Measurements from ENCODE around the gene ABCC2. TPM values are rescaled to one million over a fixed set of nuclear protein-coding genes. Genes with fewer than 3 reads are reported as not detected.
"Not testable (repeated sequence)": the region's sequence is repeated elsewhere in the genome, so short reads cannot be mapped to it uniquely, and the experiment has no call there.

ABCC2 gene
- total RNA-seq, 1 experiment from 2014 or later: 129 TPM

- Histone ChIP-seq H3K4me1 (no peaks in the 10 kb centered on the region), H3K4me3 (ENCODE audit: low read depth, low read length) (no peak overlapping the region), H3K9me3 (no peaks in the 10 kb centered on the region), H3K27me3 (replicated peaks; ENCODE audit: control insufficient read depth, insufficient read depth, low read length) (no peaks in the 10 kb centered on the region), H3K36me3 (ENCODE audit: control insufficient read depth, insufficient read depth, low read length) (peaks cover 9% of the 10 kb centered on the region)
- DNase-seq: no peak
- Mint-ChIP-seq H3K4me3 (ENCODE audit: unreplicated experiment) (no peak overlapping the region), H3K9me3 (ENCODE audit: unreplicated experiment) (no peaks in the 10 kb centered on the region), H3K27me3 (ENCODE audit: insufficient read depth, unreplicated experiment) (no peaks in the 10 kb centered on the region), H3K27ac (ENCODE audit: unreplicated experiment) (no peak overlapping the region), H3K4me1 (ENCODE audit: low read depth, unreplicated experiment) (no peaks in the 10 kb centered on the region), H3K36me3 (ENCODE audit: insufficient read depth, unreplicated experiment) (peaks cover 69% of the 10 kb centered on the region)
- ChIA-PET POLR2A (no interaction called here), CTCF (no interaction called here)
- TF ChIP-seq CTCF (IDR thresholded peaks at IDR 0.05; ENCODE audit: insufficient read depth in 1 of 2, low read depth in 1 of 2, low read length in 1 of 2, severe bottlenecking in 1 of 2, unreplicated experiment in 1 of 2): no peak
- BruUV-seq (replicated peaks): no TSS peak
- intact Hi-C loops (cut with micrococcal nuclease; ENCODE audit: unreplicated experiment): no loop called here
Observed at GRCh38 chr10:99834410-99834809, 52.0 kb downstream of the ABCC2 start.

- intact Hi-C loops (cut with micrococcal nuclease; ENCODE audit: unreplicated experiment): no loop called here
- Histone ChIP-seq H3K36me3 (ENCODE audit: control insufficient read depth, insufficient read depth, low read length) (peaks cover 9% of the 10 kb centered on the region), H3K4me1 (no peaks in the 10 kb centered on the region), H3K27me3 (replicated peaks; ENCODE audit: control insufficient read depth, insufficient read depth, low read length) (no peaks in the 10 kb centered on the region), H3K4me3 (ENCODE audit: low read depth, low read length) (no peak overlapping the region), H3K9me3 (no peaks in the 10 kb centered on the region)
- Mint-ChIP-seq H3K4me1 (ENCODE audit: low read depth, unreplicated experiment) (no peaks in the 10 kb centered on the region), H3K36me3 (ENCODE audit: insufficient read depth, unreplicated experiment) (peaks cover 60% of the 10 kb centered on the region), H3K27me3 (ENCODE audit: insufficient read depth, unreplicated experiment) (no peaks in the 10 kb centered on the region), H3K27ac (ENCODE audit: unreplicated experiment) (no peak overlapping the region), H3K9me3 (ENCODE audit: unreplicated experiment) (no peaks in the 10 kb centered on the region), H3K4me3 (ENCODE audit: unreplicated experiment) (no peak overlapping the region)
- no peak for DNase-seq
- ChIA-PET CTCF (no interaction called here), POLR2A (no interaction called here)
- no peak for TF ChIP-seq CTCF (IDR thresholded peaks at IDR 0.05; ENCODE audit: insufficient read depth in 1 of 2, low read depth in 1 of 2, low read length in 1 of 2, severe bottlenecking in 1 of 2, unreplicated experiment in 1 of 2)
- BruUV-seq (replicated peaks): no TSS peak
Observed at GRCh38 chr10:99835947-99836346, 53.5 kb downstream of the ABCC2 start.

GRCh38 chr10:99836711-99837110 lies 54.3 kb downstream of the ABCC2 start:
- H3K27me3 Mint-ChIP-seq (ENCODE audit: insufficient read depth, unreplicated experiment): no peaks in the 10 kb centered on the region
- H3K4me1 Mint-ChIP-seq (ENCODE audit: low read depth, unreplicated experiment): no peaks in the 10 kb centered on the region
- BruUV-seq (replicated peaks): TSS peak; percentile 14
- H3K27ac Mint-ChIP-seq (ENCODE audit: unreplicated experiment): no peak overlapping the region
- no peak for TF ChIP-seq CTCF (IDR thresholded peaks at IDR 0.05; ENCODE audit: insufficient read depth in 1 of 2, low read depth in 1 of 2, low read length in 1 of 2, severe bottlenecking in 1 of 2, unreplicated experiment in 1 of 2)
- H3K9me3 ChIP-seq: no peaks in the 10 kb centered on the region
- no peak overlapping the region for H3K4me3 Mint-ChIP-seq (ENCODE audit: unreplicated experiment)
- no peak for DNase-seq
- peaks cover 57% of the 10 kb centered on the region for H3K36me3 Mint-ChIP-seq (ENCODE audit: insufficient read depth, unreplicated experiment)
- POLR2A ChIA-PET: no interaction called here
- peaks cover 9% of the 10 kb centered on the region for H3K36me3 ChIP-seq (ENCODE audit: control insufficient read depth, insufficient read depth, low read length)
- intact Hi-C loops (cut with micrococcal nuclease; ENCODE audit: unreplicated experiment): no loop called here
- no peaks in the 10 kb centered on the region for H3K27me3 ChIP-seq (replicated peaks; ENCODE audit: control insufficient read depth, insufficient read depth, low read length)
- H3K9me3 Mint-ChIP-seq (ENCODE audit: unreplicated experiment): no peaks in the 10 kb centered on the region
- CTCF ChIA-PET: no interaction called here
- no peak overlapping the region for H3K4me3 ChIP-seq (ENCODE audit: low read depth, low read length)
- no peaks in the 10 kb centered on the region for H3K4me1 ChIP-seq

GRCh38 chr10:99840859-99841258 lies 58.4 kb downstream of the ABCC2 start:
- CTCF ChIA-PET; H3K27me3 Mint-ChIP-seq (ENCODE audit: insufficient read depth, unreplicated experiment); H3K4me1 Mint-ChIP-seq (ENCODE audit: low read depth, unreplicated experiment); POLR2A ChIA-PET; H3K9me3 Mint-ChIP-seq (ENCODE audit: unreplicated experiment); H3K27ac Mint-ChIP-seq (ENCODE audit: unreplicated experiment); BruUV-seq (replicated peaks); H3K4me3 Mint-ChIP-seq (ENCODE audit: unreplicated experiment); H3K4me3 ChIP-seq (ENCODE audit: low read depth, low read length); H3K9me3 ChIP-seq; H3K36me3 ChIP-seq (ENCODE audit: control insufficient read depth, insufficient read depth, low read length); H3K4me1 ChIP-seq; intact Hi-C loops (cut with micrococcal nuclease; ENCODE audit: unreplicated experiment); DNase-seq; H3K27me3 ChIP-seq (replicated peaks; ENCODE audit: control insufficient read depth, insufficient read depth, low read length): not testable (repeated sequence)
- H3K36me3 Mint-ChIP-seq (ENCODE audit: insufficient read depth, unreplicated experiment): peaks cover 35% of the 10 kb centered on the region
